ENCODE measurements around the gene CD200.

Gene CD200

GRCh38 chr3:112333002-112333380 lies at the start of gene CD200:
CD200 (plus strand) TSS chr3:112333156; CDS start chr3:112333213, 57 bp downstream.
- DNase-seq (ENCODE audit: extremely low read depth in 1 of 2, low read depth in 1 of 2): peak in 1 of 2 donors; percentile 14

- no peak for DNase-seq (ENCODE audit: extremely low read depth in 1 of 2, low read depth in 1 of 2)
Observed at GRCh38 chr3:112289011-112289410, 43.9 kb upstream of the CD200 start.

GRCh38 chr3:112293368-112294321 lies 39.3 kb upstream of the CD200 start, which contains the start of gene SLC9C1:
SLC9C1 (minus strand) TSS chr3:112294216; CDS start chr3:112286791, 7,425 bp downstream.
- no peak for DNase-seq (ENCODE audit: extremely low read depth in 1 of 2, low read depth in 1 of 2)

GRCh38 chr3:112297714-112298113 lies 35.2 kb upstream of the CD200 start:
- DNase-seq (ENCODE audit: extremely low read depth in 1 of 2, low read depth in 1 of 2): no peak

GRCh38 chr3:112298781-112299180 lies 34.2 kb upstream of the CD200 start:
- no peak for DNase-seq (ENCODE audit: extremely low read depth in 1 of 2, low read depth in 1 of 2)

GRCh38 chr3:112302150-112302830 lies 30.7 kb upstream of the CD200 start:
- no peak for DNase-seq (ENCODE audit: extremely low read depth in 1 of 2, low read depth in 1 of 2)

GRCh38 chr3:112302881-112303763 lies 29.8 kb upstream of the CD200 start:
- DNase-seq (ENCODE audit: extremely low read depth in 1 of 2, low read depth in 1 of 2): no peak

- no peak for DNase-seq (ENCODE audit: extremely low read depth in 1 of 2, low read depth in 1 of 2)
Observed at GRCh38 chr3:112303764-112304325, 29.1 kb upstream of the CD200 start.

- no peak for DNase-seq (ENCODE audit: extremely low read depth in 1 of 2, low read depth in 1 of 2)
Observed at GRCh38 chr3:112304611-112305010, 28.3 kb upstream of the CD200 start.

- DNase-seq (ENCODE audit: extremely low read depth in 1 of 2, low read depth in 1 of 2): no peak
Observed at GRCh38 chr3:112306825-112307224, 26.1 kb upstream of the CD200 start.

GRCh38 chr3:112307557-112307956 lies 25.4 kb upstream of the CD200 start:
- DNase-seq (ENCODE audit: extremely low read depth in 1 of 2, low read depth in 1 of 2): no peak

- no peak for DNase-seq (ENCODE audit: extremely low read depth in 1 of 2, low read depth in 1 of 2)
Observed at GRCh38 chr3:112308151-112308911, 24.6 kb upstream of the CD200 start.

GRCh38 chr3:112314649-112315048 lies 18.3 kb upstream of the CD200 start:
- DNase-seq (ENCODE audit: extremely low read depth in 1 of 2, low read depth in 1 of 2): no peak

- DNase-seq (ENCODE audit: extremely low read depth in 1 of 2, low read depth in 1 of 2): no peak
Observed at GRCh38 chr3:112315791-112316190, 17.2 kb upstream of the CD200 start.

GRCh38 chr3:112319516-112320276 lies 13.3 kb upstream of the CD200 start:
- no peak for DNase-seq (ENCODE audit: extremely low read depth in 1 of 2, low read depth in 1 of 2)

- no peak for DNase-seq (ENCODE audit: extremely low read depth in 1 of 2, low read depth in 1 of 2)
Observed at GRCh38 chr3:112320691-112321090, 12.3 kb upstream of the CD200 start.

GRCh38 chr3:112321867-112322652 lies 10.9 kb upstream of the CD200 start:
- DNase-seq (ENCODE audit: extremely low read depth in 1 of 2, low read depth in 1 of 2): no peak

GRCh38 chr3:112327371-112327951 lies 5.5 kb upstream of the CD200 start:
- DNase-seq (ENCODE audit: extremely low read depth in 1 of 2, low read depth in 1 of 2): no peak
